ENCODE measurements around the gene ATF6. TPM values are rescaled to one million over a fixed set of nuclear protein-coding genes. Genes with fewer than 3 reads are reported as not detected.

The ATF6 gene
- total RNA-seq, 2 donors from 2014 or later, result 14.4 to 19.8 TPM

- Mint-ChIP-seq H3K36me3 (ENCODE audit: low read depth) (peaks cover 5% of the 10 kb centered on the region), H3K27ac (no peak overlapping the region), H3K27me3 (ENCODE audit: insufficient read depth) (no peaks in the 10 kb centered on the region), H3K4me1 (peaks cover 3% of the 10 kb centered on the region), H3K9me3 (no peaks in the 10 kb centered on the region), H3K4me3 (no peak overlapping the region)
- Histone ChIP-seq H3K27ac (ENCODE audit: low read depth, low read length) (no peak overlapping the region), H3K36me3 (ENCODE audit: control insufficient read depth, insufficient read depth, low read length) (peaks cover 14% of the 10 kb centered on the region), H3K9ac (ENCODE audit: extremely low read depth, low read length, poor library complexity, severe bottlenecking) (no peak overlapping the region), H3K4me1 (ENCODE audit: control insufficient read depth, insufficient read depth, low read length) (no peaks in the 10 kb centered on the region), H3K27me3 (ENCODE audit: control insufficient read depth, insufficient read depth, low read length, poor library complexity, severe bottlenecking) (no peaks in the 10 kb centered on the region), H3K4me3 (ENCODE audit: low read length) (no peak overlapping the region), H3K9me3 (ENCODE audit: control insufficient read depth, low read length) (no peaks in the 10 kb centered on the region)
- no peak for TF ChIP-seq CTCF (conservative IDR thresholded peaks at IDR 0.05)
- 57 to 94% methylated on average over 1 of the region's 1 CpG for WGBS, 2 experiments (ENCODE audit: insufficient coverage in 1 of 2, insufficient read length in 1 of 2)
- DNase-seq, result no peak
These were observed 18.8 kb downstream of the ATF6 start for GRCh38 chr1:161784968-161785367.

- H3K4me3 Mint-ChIP-seq, result no peak overlapping the region
- H3K36me3 Mint-ChIP-seq (ENCODE audit: low read depth), result peaks cover 8% of the 10 kb centered on the region
- DNase-seq, result no peak
- H3K27me3 Mint-ChIP-seq (ENCODE audit: insufficient read depth), result no peaks in the 10 kb centered on the region
- Histone ChIP-seq H3K4me3 (ENCODE audit: low read length) (no peak overlapping the region), H3K36me3 (ENCODE audit: control insufficient read depth, insufficient read depth, low read length) (peaks cover 6% of the 10 kb centered on the region), H3K27me3 (ENCODE audit: control insufficient read depth, insufficient read depth, low read length, poor library complexity, severe bottlenecking) (no peaks in the 10 kb centered on the region), H3K4me1 (ENCODE audit: control insufficient read depth, insufficient read depth, low read length) (no peaks in the 10 kb centered on the region), H3K9me3 (ENCODE audit: control insufficient read depth, low read length) (no peaks in the 10 kb centered on the region), H3K27ac (ENCODE audit: low read depth, low read length) (no peak overlapping the region), H3K9ac (ENCODE audit: extremely low read depth, low read length, poor library complexity, severe bottlenecking) (no peak overlapping the region)
- H3K4me1 Mint-ChIP-seq, result peaks cover 3% of the 10 kb centered on the region
- peak; percentile 38 for TF ChIP-seq CTCF (conservative IDR thresholded peaks at IDR 0.05)
- no peak overlapping the region for H3K27ac Mint-ChIP-seq
- H3K9me3 Mint-ChIP-seq, result no peaks in the 10 kb centered on the region
- 99 to 100% methylated on average over 1 to 3 of the region's 4 CpGs for WGBS, 2 experiments (ENCODE audit: insufficient coverage in 1 of 2, insufficient read length in 1 of 2)
These were observed 21.2 kb downstream of the ATF6 start for GRCh38 chr1:161787355-161787754.

GRCh38 chr1:161790587-161791317 lies 24.6 kb downstream of the ATF6 start:
- Histone ChIP-seq H3K36me3 (ENCODE audit: control insufficient read depth, insufficient read depth, low read length) (peaks cover 22% of the 10 kb centered on the region), H3K9ac (ENCODE audit: extremely low read depth, low read length, poor library complexity, severe bottlenecking) (no peak overlapping the region), H3K9me3 (ENCODE audit: control insufficient read depth, low read length) (no peaks in the 10 kb centered on the region), H3K4me1 (ENCODE audit: control insufficient read depth, insufficient read depth, low read length) (no peaks in the 10 kb centered on the region), H3K27me3 (ENCODE audit: control insufficient read depth, insufficient read depth, low read length, poor library complexity, severe bottlenecking) (no peaks in the 10 kb centered on the region), H3K4me3 (ENCODE audit: low read length) (no peak overlapping the region), H3K27ac (ENCODE audit: low read depth, low read length) (no peak overlapping the region)
- WGBS, 2 experiments (ENCODE audit: insufficient coverage in 1 of 2, insufficient read length in 1 of 2), result 80 to 100% methylated on average over 1 to 4 of the region's 4 CpGs
- H3K27me3 Mint-ChIP-seq (ENCODE audit: insufficient read depth), result no peaks in the 10 kb centered on the region
- H3K27ac Mint-ChIP-seq, result no peak overlapping the region
- peaks cover 26% of the 10 kb centered on the region for H3K36me3 Mint-ChIP-seq (ENCODE audit: low read depth)
- no peak for TF ChIP-seq CTCF (conservative IDR thresholded peaks at IDR 0.05)
- no peaks in the 10 kb centered on the region for H3K9me3 Mint-ChIP-seq
- no peak overlapping the region for H3K4me3 Mint-ChIP-seq
- no peak for DNase-seq
- H3K4me1 Mint-ChIP-seq, result peaks cover 3% of the 10 kb centered on the region
